Fibroblast of mammary gland (primary cell): ENCODE results near the gene IP6K3.

Experiments used
- DNase-seq: peaks from one replicate; pipeline ENCODE4 v3.0.0-alpha.2; 2010; ENCODE audit warnings: low read depth
- H3K4me3 ChIP-seq: 2 replicates; pipeline ENCODE4 v1.5.1; 2011; ENCODE audit warnings: low read depth, mild to moderate bottlenecking, low read length, moderate library complexity; ENCODE audit not compliant: control insufficient read depth
- CTCF ChIP-seq: conservative IDR thresholded peaks from 2 replicates; pipeline ENCODE4 v1.5.1; 2011; ENCODE audit warnings: low read depth, low read length, inconsistent platforms; ENCODE audit not compliant: control insufficient read depth, insufficient read depth

Gene IP6K3

GRCh38 chr6:33721508-33721907 lies 25.2 kb downstream of the IP6K3 start:
- H3K4me3 ChIP-seq: no peak overlapping the region
- no peak for DNase-seq
- no peak for TF ChIP-seq CTCF

GRCh38 chr6:33720998-33721397 lies 25.7 kb downstream of the IP6K3 start:
- no peak for DNase-seq
- H3K4me3 ChIP-seq: no peak overlapping the region
- TF ChIP-seq CTCF: no peak

- no peak for TF ChIP-seq CTCF
- no peak for DNase-seq
- H3K4me3 ChIP-seq: no peak overlapping the region
These were observed 27.2 kb downstream of the IP6K3 start for GRCh38 chr6:33719326-33719987.

GRCh38 chr6:33718713-33719112 lies 28.0 kb downstream of the IP6K3 start:
- no peak overlapping the region for H3K4me3 ChIP-seq
- TF ChIP-seq CTCF: no peak
- no peak for DNase-seq

GRCh38 chr6:33717934-33718455 lies 28.7 kb downstream of the IP6K3 start:
- no peak for DNase-seq
- no peak for TF ChIP-seq CTCF
- no peak overlapping the region for H3K4me3 ChIP-seq

- TF ChIP-seq CTCF: no peak
- H3K4me3 ChIP-seq: no peak overlapping the region
- DNase-seq: no peak
These were observed 29.6 kb downstream of the IP6K3 start for GRCh38 chr6:33716890-33717632.
